Upper lobe of left lung (tissue), 6 donors: Measurements from ENCODE around the gene CFAP92. TPM values are rescaled to one million over a fixed set of nuclear protein-coding genes. Genes with fewer than 3 reads are reported as not detected.

ENCODE experiments used
- ATAC-seq, 2 donors: fragments of 200-7000 bp; cut with Tn5 transposase; one replicate each; pipeline ENCODE4 v1.9.1; 2022; ENCODE audit warnings: mild to moderate bottlenecking in 2 of 2, moderate library complexity in 2 of 2; ENCODE audit not compliant: low FRiP score in 2 of 2
- DNase-seq, 2 donors: peaks; one replicate each; pipeline ENCODE4 v3.0.0-alpha.2; 2019 to 2020
- H3K27ac ChIP-seq, 4 donors: fragments of 200-600 bp; sonication (generic); one replicate each; pipeline ENCODE4 v1.5.1; 2016 to 2019
- H3K27me3 ChIP-seq, 4 donors: fragments of 200-600 bp; sonication (generic); one replicate each; pipeline ENCODE4 v1.5.1; 2017 to 2019
- H3K36me3 ChIP-seq, 4 donors: fragments of 200-600 bp; sonication (generic); one replicate each; pipeline ENCODE4 v1.5.1; 2016 to 2019
- H3K4me1 ChIP-seq, 4 donors: fragments of 200-600 bp; sonication (generic); one replicate each; pipeline ENCODE4 v1.5.1; 2018 to 2019
- H3K4me3 ChIP-seq, 4 donors: fragments of 200-600 bp; sonication (generic); one replicate each; pipeline ENCODE4 v1.5.1; 2017 to 2019; ENCODE audit warnings: mild to moderate bottlenecking in 2 of 4, moderate library complexity in 1 of 4
- H3K9me3 ChIP-seq, 4 donors: fragments of 200-600 bp; sonication (generic); one replicate each; pipeline ENCODE4 v1.5.1; 2018 to 2019
- EP300 ChIP-seq, 4 donors: sonication (generic); formaldehyde crosslinking; IDR thresholded peaks; one replicate each; pipeline ENCODE4 v1.5.1; 2017; ENCODE audit warnings: antibody characterized with exemption in 4 of 4, control low read depth in 2 of 4
- POLR2A ChIP-seq, 4 donors: fragments of 450-650 bp; IDR thresholded peaks; one replicate each; pipeline ENCODE4 v1.5.1; 2016 to 2017; ENCODE audit warnings: antibody characterized with exemption in 4 of 4, mild to moderate bottlenecking in 2 of 4
- POLR2AphosphoS5 ChIP-seq, 2 donors: sonication (generic); formaldehyde crosslinking; IDR thresholded peaks; one replicate each; pipeline ENCODE4 v1.5.1; 2017; ENCODE audit warnings: antibody characterized with exemption in 2 of 2
- WGBS, 2 donors: methylation state at CpG; one replicate each; pipeline ENCODE4 v1.1.5; 2017 to 2018; 5-methylcytosine and 5-hydroxymethylcytosine counted together
- total RNA-seq, 6 donors: library from RNA; depleted of rRNA in 4 of 6; stranded (reverse); fragments of >200 nt in 4 of 6; gene quantifications; one replicate each; pipeline versions ENCODE4 v1.1.0 to v1.2.1, GENCODE V29; 2016 to 2021
- TF ChIP-seq, protein P1 (sequence below), 6 experiments: fragments of 450-650 bp in 4 of 6; fragments of 200-600 bp in 2 of 6; sonication (generic) in 2 of 6; IDR thresholded peaks; one replicate each; pipeline ENCODE4 v1.5.1; 2016 to 2019; ENCODE audit warnings: antibody characterized with exemption in 6 of 6
- donor health status: DM: no; HTN: no; CAD: no; lungs with moderate emphysema.
- donor health status: DM: no; HTN: yes; CAD: no; lungs with severe emphysema.

Gene CFAP92
- total RNA-seq, 6 donors from 2014 or later = 0.66 to 21.3 (median 5.0) TPM

DNA sequence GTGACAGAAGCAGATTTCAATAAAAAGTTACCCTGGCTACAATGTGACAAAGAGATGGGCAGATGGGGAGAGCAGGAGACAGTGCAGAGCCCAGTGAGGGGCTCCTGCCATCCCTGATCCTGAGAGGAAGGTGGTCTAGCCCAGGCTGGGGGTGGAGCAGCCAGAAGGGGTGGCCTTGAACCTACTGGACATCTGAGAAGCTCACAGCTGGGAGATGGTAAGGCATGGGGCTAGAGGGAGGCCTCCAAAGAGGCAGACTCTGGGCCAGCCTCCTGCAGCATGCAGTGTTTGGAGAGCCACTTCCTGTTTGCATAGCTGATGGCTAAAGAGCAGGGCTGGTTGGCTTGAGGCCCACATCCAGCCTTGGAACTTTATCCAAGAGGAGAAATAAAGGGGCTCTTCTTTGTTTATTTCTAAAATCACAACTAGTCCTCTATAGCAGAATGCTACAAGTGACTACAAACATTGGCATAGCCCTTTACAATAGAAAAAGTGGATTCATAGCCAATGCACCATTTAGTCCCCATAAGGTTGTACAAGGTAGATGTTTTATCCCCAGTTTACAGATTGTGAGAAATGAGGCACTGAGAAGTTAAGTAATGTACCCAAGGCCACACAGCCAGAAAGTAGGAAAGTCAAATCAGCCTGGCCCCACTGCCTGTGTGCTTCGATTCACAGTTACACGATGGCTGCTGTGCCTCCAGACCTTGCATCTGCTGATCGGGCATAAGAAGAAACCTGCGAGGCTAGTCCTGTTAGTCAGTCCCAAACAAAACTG lies 11.8 kb upstream of the CFAP92 start:
- 74 to 84% methylated on average over 4 of the region's 4 CpGs for WGBS, 2 donors
- Histone ChIP-seq H3K27ac (peak overlapping the region; percentile 56 to 83 (median 76)), H3K4me1 (peaks cover 50 to 85% (median 77%) of the 10 kb centered on the region in 4 donors), H3K27me3 (peaks cover 0 to 22% (median 14%) of the 10 kb centered on the region in 4 donors), H3K36me3 (no peaks in the 10 kb centered on the region), H3K9me3 (no peaks in the 10 kb centered on the region), H3K4me3 (no peak overlapping the region)
- DNase-seq (peak in 1 of 2 donors; percentile 50), ATAC-seq (peak in 1 of 2 donors; percentile 8)
- TF ChIP-seq POLR2A (IDR thresholded peaks at IDR 0.05) (no peak), POLR2AphosphoS5 (IDR thresholded peaks at IDR 0.05) (peak; percentile 2 to 27)
- TF ChIP-seq, protein P1, sequence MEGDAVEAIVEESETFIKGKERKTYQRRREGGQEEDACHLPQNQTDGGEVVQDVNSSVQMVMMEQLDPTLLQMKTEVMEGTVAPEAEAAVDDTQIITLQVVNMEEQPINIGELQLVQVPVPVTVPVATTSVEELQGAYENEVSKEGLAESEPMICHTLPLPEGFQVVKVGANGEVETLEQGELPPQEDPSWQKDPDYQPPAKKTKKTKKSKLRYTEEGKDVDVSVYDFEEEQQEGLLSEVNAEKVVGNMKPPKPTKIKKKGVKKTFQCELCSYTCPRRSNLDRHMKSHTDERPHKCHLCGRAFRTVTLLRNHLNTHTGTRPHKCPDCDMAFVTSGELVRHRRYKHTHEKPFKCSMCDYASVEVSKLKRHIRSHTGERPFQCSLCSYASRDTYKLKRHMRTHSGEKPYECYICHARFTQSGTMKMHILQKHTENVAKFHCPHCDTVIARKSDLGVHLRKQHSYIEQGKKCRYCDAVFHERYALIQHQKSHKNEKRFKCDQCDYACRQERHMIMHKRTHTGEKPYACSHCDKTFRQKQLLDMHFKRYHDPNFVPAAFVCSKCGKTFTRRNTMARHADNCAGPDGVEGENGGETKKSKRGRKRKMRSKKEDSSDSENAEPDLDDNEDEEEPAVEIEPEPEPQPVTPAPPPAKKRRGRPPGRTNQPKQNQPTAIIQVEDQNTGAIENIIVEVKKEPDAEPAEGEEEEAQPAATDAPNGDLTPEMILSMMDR (IDR thresholded peaks at IDR 0.05) = no peak

DNA sequence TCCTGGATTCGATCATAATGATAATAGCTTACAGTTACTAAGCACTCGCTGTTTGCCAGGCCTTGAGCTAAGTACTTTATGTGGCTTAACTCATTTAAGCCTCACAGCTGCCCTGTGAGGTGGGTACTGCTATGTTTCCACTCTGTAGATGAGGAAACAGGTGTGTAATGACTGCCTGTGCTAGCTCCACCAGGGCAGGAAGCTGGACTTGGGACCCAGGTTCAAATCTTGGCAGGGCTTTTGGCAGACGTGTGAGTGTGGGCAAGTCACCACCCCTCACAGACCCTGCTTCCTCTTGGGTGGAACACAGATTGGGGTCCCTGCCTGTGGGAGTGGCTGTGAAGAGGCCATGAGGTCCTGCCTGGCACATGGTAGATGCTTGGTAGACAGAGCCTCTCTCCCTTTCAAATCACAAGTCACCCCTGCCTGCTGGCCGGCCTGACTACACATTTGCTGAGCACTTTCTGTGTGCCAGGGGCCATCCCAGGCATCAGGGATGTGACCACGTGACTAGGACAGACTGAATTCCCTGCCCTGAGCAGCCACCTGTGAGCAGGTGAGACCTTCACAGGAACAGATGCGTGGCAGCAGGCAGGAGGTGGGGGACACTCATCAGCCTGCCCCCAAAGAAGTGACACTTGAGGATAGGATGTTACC lies 10.9 kb upstream of the CFAP92 start:
- 66% methylated on average over 5 to 6 of the region's 6 CpGs for WGBS, 2 donors

DNA sequence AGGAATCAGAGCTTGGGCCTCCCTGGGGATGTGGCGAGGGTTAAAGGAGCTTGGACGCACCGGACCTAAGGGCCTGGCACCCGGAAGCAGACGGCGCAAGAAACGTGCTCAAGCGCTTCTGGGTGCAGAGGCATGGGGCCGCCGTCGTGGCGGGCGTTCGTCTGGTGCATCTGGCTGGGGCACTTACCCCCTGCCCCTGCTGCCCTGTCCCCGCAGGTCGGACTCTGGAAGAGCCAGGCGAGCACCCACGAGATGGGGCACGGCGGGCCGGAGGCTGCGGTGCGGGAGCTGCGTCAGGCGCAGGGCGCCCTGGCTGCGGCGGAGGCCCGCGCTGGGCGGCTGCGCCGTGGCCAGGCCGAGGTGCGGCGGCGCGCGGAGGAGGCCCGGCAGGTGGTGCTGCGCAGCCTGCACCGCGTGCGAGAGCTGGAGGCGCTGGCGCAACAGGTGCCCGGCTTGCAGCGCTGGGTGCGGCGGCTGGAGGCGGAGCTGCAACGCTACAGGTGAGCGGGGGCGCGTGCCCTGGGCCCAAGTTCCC lies 9.8 kb upstream of the CFAP92 start:
- no peak for TF ChIP-seq EP300 (IDR thresholded peaks at IDR 0.05)
- no peak for TF ChIP-seq POLR2AphosphoS5 (IDR thresholded peaks at IDR 0.05)
- TF ChIP-seq POLR2A (IDR thresholded peaks at IDR 0.05) = peak in 1 of 4 donors; percentile 1
- TF ChIP-seq, protein P1 (IDR thresholded peaks at IDR 0.05) = peak in 5 of 6 experiments; percentile 34 to 78 (median 61)
- Histone ChIP-seq H3K36me3 (no peaks in the 10 kb centered on the region), H3K9me3 (no peaks in the 10 kb centered on the region), H3K4me1 (peaks cover 53 to 81% (median 69%) of the 10 kb centered on the region in 4 donors), H3K27ac (peak overlapping the region; percentile 46 to 88 (median 77)), H3K27me3 (peaks cover 0 to 23% (median 14%) of the 10 kb centered on the region in 4 donors), H3K4me3 (peak overlapping the region in 3 of 4 donors; percentile 62 to 85 (median 66))
- DNase-seq = peak; percentile 67 to 92
- ATAC-seq = no peak
- 10 to 27% methylated on average over 22 to 26 of the region's 55 CpGs for WGBS, 2 donors

More for the DNA sequence above, 10.9 kb upstream of the CFAP92 start:
- TF ChIP-seq POLR2A (IDR thresholded peaks at IDR 0.05) (no peak), EP300 (IDR thresholded peaks at IDR 0.05) (no peak), POLR2AphosphoS5 (IDR thresholded peaks at IDR 0.05) (no peak)
- TF ChIP-seq, protein P1 (IDR thresholded peaks at IDR 0.05) = no peak
- Histone ChIP-seq H3K4me1 (peaks cover 53 to 78% (median 72%) of the 10 kb centered on the region in 4 donors), H3K36me3 (no peaks in the 10 kb centered on the region), H3K27ac (peak overlapping the region; percentile 56 to 83 (median 76)), H3K27me3 (peaks cover 0 to 23% (median 14%) of the 10 kb centered on the region in 4 donors), H3K4me3 (no peak overlapping the region), H3K9me3 (no peaks in the 10 kb centered on the region)
- ATAC-seq = no peak
- no peak for DNase-seq

DNA sequence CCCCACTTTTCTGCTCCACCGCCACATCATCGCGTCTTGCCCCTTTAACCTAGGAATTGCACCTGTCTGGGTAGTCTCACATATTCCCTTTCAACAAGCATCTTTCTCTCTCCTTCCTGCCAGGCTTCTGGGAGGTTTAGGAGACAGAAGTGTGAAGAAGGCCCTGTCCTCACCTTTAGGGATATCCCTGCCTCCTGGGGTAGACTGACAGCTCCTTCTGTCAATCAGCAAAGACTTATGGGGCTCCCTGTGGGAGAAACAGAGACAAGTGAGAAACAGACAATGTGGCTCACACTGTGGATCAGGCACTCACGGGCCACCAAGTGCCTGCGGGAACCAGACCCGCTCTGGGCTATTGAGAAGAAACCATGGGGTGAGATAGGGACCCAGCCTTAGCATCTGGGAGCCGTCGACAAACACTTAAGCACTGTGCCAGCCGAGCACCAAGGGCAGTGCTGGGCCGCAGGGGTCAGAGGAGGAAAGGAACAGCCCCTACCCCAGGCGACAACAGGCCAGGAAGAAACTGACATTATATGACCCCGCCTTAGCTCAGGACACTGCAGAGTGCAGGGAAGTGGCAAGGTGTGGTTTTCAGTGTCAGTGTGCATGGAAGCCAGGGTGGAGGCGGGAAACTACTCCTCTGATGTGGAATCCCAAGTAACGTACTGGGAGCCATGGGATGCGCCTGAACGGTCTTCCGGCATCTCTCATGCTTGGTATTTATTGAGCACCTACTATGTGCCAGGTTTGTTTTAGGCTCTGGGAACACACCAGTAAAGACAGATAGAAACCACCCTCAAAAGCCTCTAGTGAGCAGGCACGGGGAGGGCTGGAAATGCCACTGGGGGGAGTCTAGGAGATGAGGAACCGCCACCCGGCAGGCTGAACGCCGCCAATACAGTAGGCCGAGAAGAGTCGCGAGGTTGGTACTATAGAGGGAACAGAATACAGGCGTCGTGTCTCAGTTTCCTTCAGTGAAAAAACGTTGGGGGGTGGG lies 9.0 kb upstream of the CFAP92 start:
- 33 to 34% methylated on average over 27 to 28 of the region's 28 CpGs for WGBS, 2 donors
- TF ChIP-seq, protein P1 (IDR thresholded peaks at IDR 0.05) = no peak
- TF ChIP-seq EP300 (IDR thresholded peaks at IDR 0.05) (no peak), POLR2A (IDR thresholded peaks at IDR 0.05) (no peak), POLR2AphosphoS5 (IDR thresholded peaks at IDR 0.05) (no peak)
- Histone ChIP-seq H3K27me3 (peaks cover 0 to 23% (median 14%) of the 10 kb centered on the region in 4 donors), H3K9me3 (no peaks in the 10 kb centered on the region), H3K36me3 (no peaks in the 10 kb centered on the region), H3K4me3 (peak overlapping the region in 3 of 4 donors; percentile 62 to 85 (median 66)), H3K4me1 (peaks cover 50 to 81% (median 64%) of the 10 kb centered on the region in 4 donors), H3K27ac (peak overlapping the region; percentile 46 to 88 (median 83))
- ATAC-seq (no peak), DNase-seq (no peak)
